ENCODE data around the gene UTP4. TPM values are rescaled to one million over a fixed set of nuclear protein-coding genes. Genes with fewer than 3 reads are reported as not detected.

UTP4 gene
- total and polyA plus RNA-seq, 2 donors (not counting 3 experiments of a cell fraction or from before 2014, with no cell fraction given), result 56.1 to 59.5 TPM

DNA sequence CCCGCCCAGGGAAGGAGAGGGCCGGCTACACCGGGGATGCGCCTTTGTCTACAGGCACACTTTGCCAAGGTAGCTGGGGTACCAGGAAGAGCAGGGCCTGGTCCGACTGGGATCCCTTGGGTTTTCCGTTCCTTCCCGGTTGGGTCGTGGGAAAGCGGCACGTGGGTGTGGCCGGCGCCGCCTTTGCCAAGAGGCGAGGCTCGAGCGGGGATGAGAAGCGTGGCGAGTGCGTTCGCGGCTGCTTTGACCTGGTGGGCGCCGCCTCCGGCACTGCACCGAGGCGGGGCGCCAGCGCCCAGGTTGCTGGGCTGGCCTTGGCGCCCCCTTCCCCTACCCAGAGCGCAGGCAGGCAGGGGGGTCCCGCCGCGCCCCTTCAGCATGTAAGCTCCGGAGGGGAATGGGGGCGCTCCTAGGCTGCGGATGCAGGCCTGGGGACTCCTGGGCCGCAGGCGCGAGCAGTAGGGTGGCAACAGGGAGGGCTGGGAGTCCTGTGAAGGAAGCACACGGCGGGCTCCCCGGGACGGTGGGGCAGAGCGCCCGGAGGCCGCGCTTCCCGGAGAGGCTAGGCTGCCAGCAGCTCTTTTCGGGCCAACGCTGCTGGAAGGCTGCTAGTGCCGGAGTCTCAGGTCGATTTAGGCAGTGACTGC lies 25.0 kb upstream of the UTP4 start:
- Histone ChIP-seq H3K4me2 (ENCODE audit: insufficient read depth, low read length) (peak overlapping the region; percentile 50), H3K27ac (ENCODE audit: insufficient read depth, low read depth, low read length) (no peak overlapping the region), H4K20me1 (replicated peaks; ENCODE audit: control insufficient read depth, extremely low read depth, insufficient read depth, low read length) (no peaks in the 10 kb centered on the region), H3K9ac (replicated peaks; ENCODE audit: extremely low read depth, insufficient read depth, low read length) (no peak overlapping the region), H3K4me3 (replicated peaks in 1 of 3; ENCODE audit: insufficient read depth in 1 of 3, low read depth in 1 of 3, low read length in 3 of 3) (peak overlapping the region in 1 of 3 experiments; percentile 57), H3K4me1 (ENCODE audit: control insufficient read depth, extremely low read depth, insufficient read depth, low read length) (peaks cover 21% of the 10 kb centered on the region), H3K27me3 (ENCODE audit: control insufficient read depth in 2 of 2, insufficient read depth in 2 of 2, low read length in 2 of 2) (no peaks in the 10 kb centered on the region), H2AFZ (ENCODE audit: low read depth, low read length) (no peak overlapping the region), H3K9me1 (replicated peaks; ENCODE audit: control insufficient read depth, extremely low read depth, insufficient read depth, low read length) (no peaks in the 10 kb centered on the region), H3K79me2 (ENCODE audit: control insufficient read depth, insufficient read depth, low read length) (no peaks in the 10 kb centered on the region), H3K9me3 (replicated peaks; ENCODE audit: control insufficient read depth, insufficient read depth, low read length) (no peaks in the 10 kb centered on the region), H3K36me3 (ENCODE audit: control insufficient read depth in 2 of 2, extremely low read depth in 1 of 2, insufficient read depth in 2 of 2, low read length in 2 of 2) (peaks cover 0 to 3% of the 10 kb centered on the region in 2 experiments)
- DNase-seq (ENCODE audit: low read depth, low spot score), result peak; percentile 22
- intact Hi-C loops (cut with micrococcal nuclease) (loop anchor here (5.0 kb wide), 1 partner anchor 115 kb away; no protein-coding TSS in a partner anchor), dilution Hi-C loops (cut with MboI; ENCODE audit: extremely low pct_ligation_motif_present, low sequenced_read_pairs) (no loop called here)
- ChIA-PET CTCF (interaction anchor here (1.2 to 2.9 kb wide), 5 partner anchors 10 to 260 kb away, joined by 3 to 13 read pairs (median 7); no protein-coding TSS in a partner anchor), POLR2A (interaction anchor here (0.6 kb wide), 1 partner anchor 194 kb away, joined by 7 read pairs; no protein-coding TSS in a partner anchor)
- peak; percentile 60 for FAIRE-seq
- TF ChIP-seq, protein P1, sequence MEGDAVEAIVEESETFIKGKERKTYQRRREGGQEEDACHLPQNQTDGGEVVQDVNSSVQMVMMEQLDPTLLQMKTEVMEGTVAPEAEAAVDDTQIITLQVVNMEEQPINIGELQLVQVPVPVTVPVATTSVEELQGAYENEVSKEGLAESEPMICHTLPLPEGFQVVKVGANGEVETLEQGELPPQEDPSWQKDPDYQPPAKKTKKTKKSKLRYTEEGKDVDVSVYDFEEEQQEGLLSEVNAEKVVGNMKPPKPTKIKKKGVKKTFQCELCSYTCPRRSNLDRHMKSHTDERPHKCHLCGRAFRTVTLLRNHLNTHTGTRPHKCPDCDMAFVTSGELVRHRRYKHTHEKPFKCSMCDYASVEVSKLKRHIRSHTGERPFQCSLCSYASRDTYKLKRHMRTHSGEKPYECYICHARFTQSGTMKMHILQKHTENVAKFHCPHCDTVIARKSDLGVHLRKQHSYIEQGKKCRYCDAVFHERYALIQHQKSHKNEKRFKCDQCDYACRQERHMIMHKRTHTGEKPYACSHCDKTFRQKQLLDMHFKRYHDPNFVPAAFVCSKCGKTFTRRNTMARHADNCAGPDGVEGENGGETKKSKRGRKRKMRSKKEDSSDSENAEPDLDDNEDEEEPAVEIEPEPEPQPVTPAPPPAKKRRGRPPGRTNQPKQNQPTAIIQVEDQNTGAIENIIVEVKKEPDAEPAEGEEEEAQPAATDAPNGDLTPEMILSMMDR (IDR thresholded peaks at IDR 0.05; ENCODE audit: extremely low read depth in 1 of 2, insufficient read depth in 1 of 2, low read depth in 1 of 2, low read length in 2 of 2), result peak in 1 of 2 donors; percentile 7
- TF ChIP-seq JUN (IDR thresholded peaks at IDR 0.05; ENCODE audit: borderline replicate concordance, insufficient read depth, insufficient read length, low read depth), result no peak
- no peak for TF ChIP-seq GATA2 (IDR thresholded peaks at IDR 0.05; ENCODE audit: insufficient read depth, insufficient read length, low read depth, low read length)
- no peak for TF ChIP-seq FOS (IDR thresholded peaks at IDR 0.05; ENCODE audit: borderline replicate concordance, insufficient read depth, low read length)
- no TSS peak for BruUV-seq (replicated peaks)

Data from endothelial cell of umbilical vein (primary cell).